Measurements from ENCODE around the gene RTF1. TPM values are rescaled to one million over a fixed set of nuclear protein-coding genes. Genes with fewer than 3 reads are reported as not detected.

RTF1 gene
- total RNA-seq, 1 donor from 2014 or later, result 60.8 TPM

- peaks cover 27% of the 10 kb centered on the region for H3K27me3 Mint-ChIP-seq (ENCODE audit: unreplicated experiment)
- no peaks in the 10 kb centered on the region for H3K9me3 Mint-ChIP-seq (ENCODE audit: unreplicated experiment)
- peak overlapping the region; percentile 84 for H3K4me3 Mint-ChIP-seq (ENCODE audit: unreplicated experiment)
- no peak for DNase-seq (ENCODE audit: low spot score)
- H3K27ac Mint-ChIP-seq (ENCODE audit: unreplicated experiment), result peak overlapping the region; percentile 49
- TF ChIP-seq CTCF (IDR thresholded peaks at IDR 0.05; ENCODE audit: unreplicated experiment), result no peak
- peaks cover 13% of the 10 kb centered on the region for H3K36me3 Mint-ChIP-seq (ENCODE audit: low read depth, unreplicated experiment)
- H3K4me1 Mint-ChIP-seq (ENCODE audit: unreplicated experiment), result peaks cover 16% of the 10 kb centered on the region
Measured at GRCh38 chr15:41492597-41493204, 75.8 kb downstream of the RTF1 start.

GRCh38 chr15:41493205-41493901, 76.5 kb downstream of the RTF1 start, which contains the start of gene ITPKA:
ITPKA (plus strand) TSS chr15:41493874; CDS start chr15:41493928, 54 bp downstream.
- Mint-ChIP-seq H3K27me3 (ENCODE audit: unreplicated experiment) (peaks cover 23% of the 10 kb centered on the region), H3K27ac (ENCODE audit: unreplicated experiment) (peak within 1 kb of the TSS; percentile 49), H3K9me3 (ENCODE audit: unreplicated experiment) (no peaks in the 10 kb centered on the region), H3K4me1 (ENCODE audit: unreplicated experiment) (peaks cover 9% of the 10 kb centered on the region), H3K36me3 (ENCODE audit: low read depth, unreplicated experiment) (peaks cover 9% of the 10 kb centered on the region), H3K4me3 (ENCODE audit: unreplicated experiment) (peak within 1 kb of the TSS; percentile 84)
- DNase-seq (ENCODE audit: low spot score), result peak; percentile 54
- no peak for TF ChIP-seq CTCF (IDR thresholded peaks at IDR 0.05; ENCODE audit: unreplicated experiment)

- peaks cover 9% of the 10 kb centered on the region for H3K4me1 Mint-ChIP-seq (ENCODE audit: unreplicated experiment)
- H3K36me3 Mint-ChIP-seq (ENCODE audit: low read depth, unreplicated experiment), result peaks cover 9% of the 10 kb centered on the region
- H3K4me3 Mint-ChIP-seq (ENCODE audit: unreplicated experiment), result no peak overlapping the region
- no peaks in the 10 kb centered on the region for H3K9me3 Mint-ChIP-seq (ENCODE audit: unreplicated experiment)
- H3K27me3 Mint-ChIP-seq (ENCODE audit: unreplicated experiment), result peaks cover 24% of the 10 kb centered on the region
- no peak overlapping the region for H3K27ac Mint-ChIP-seq (ENCODE audit: unreplicated experiment)
- no peak for TF ChIP-seq CTCF (IDR thresholded peaks at IDR 0.05; ENCODE audit: unreplicated experiment)
- no peak for DNase-seq (ENCODE audit: low spot score)
Measured at GRCh38 chr15:41493902-41494189, 77.0 kb downstream of the RTF1 start.

- H3K27me3 Mint-ChIP-seq (ENCODE audit: unreplicated experiment), result peaks cover 24% of the 10 kb centered on the region
- peaks cover 9% of the 10 kb centered on the region for H3K4me1 Mint-ChIP-seq (ENCODE audit: unreplicated experiment)
- peak; percentile 43 for DNase-seq (ENCODE audit: low spot score)
Measured at GRCh38 chr15:41494190-41494921, 77.5 kb downstream of the RTF1 start.

More at GRCh38 chr15:41494190-41494921, 77.5 kb downstream of the RTF1 start:
- no peak for TF ChIP-seq CTCF (IDR thresholded peaks at IDR 0.05; ENCODE audit: unreplicated experiment)
- no peaks in the 10 kb centered on the region for H3K9me3 Mint-ChIP-seq (ENCODE audit: unreplicated experiment)
- peaks cover 9% of the 10 kb centered on the region for H3K36me3 Mint-ChIP-seq (ENCODE audit: low read depth, unreplicated experiment)
- no peak overlapping the region for H3K4me3 Mint-ChIP-seq (ENCODE audit: unreplicated experiment)
- no peak overlapping the region for H3K27ac Mint-ChIP-seq (ENCODE audit: unreplicated experiment)
